NCI-H82 treated with DMSO at 0.1 percent for 48 hours (cell line): ENCODE data around the gene ATP1A1.

Experiments used
- DNase-seq: peaks from one replicate; lab custom pipeline; 2025; ENCODE audit not compliant: unreplicated experiment; lab: John Stamatoyannopoulos, UW

ATP1A1 gene

GRCh38 chr1:116343019-116343418 is 30.0 kb upstream of the ATP1A1 start:
- no peak for DNase-seq

- peak; percentile 40 for DNase-seq
Measured at GRCh38 chr1:116345011-116345410, 28.0 kb upstream of the ATP1A1 start.

- peak; percentile 13 for DNase-seq
Measured at GRCh38 chr1:116345843-116346242, 27.2 kb upstream of the ATP1A1 start.

- no peak for DNase-seq
Measured at GRCh38 chr1:116346943-116347673, 25.9 kb upstream of the ATP1A1 start.

- peak; percentile 96 for DNase-seq
Measured at GRCh38 chr1:116347696-116348095, 25.3 kb upstream of the ATP1A1 start.

GRCh38 chr1:116350097-116350645 is 22.9 kb upstream of the ATP1A1 start:
- DNase-seq: no peak

GRCh38 chr1:116351914-116352313 is 21.1 kb upstream of the ATP1A1 start:
- no peak for DNase-seq

- DNase-seq: no peak
Measured at GRCh38 chr1:116352349-116352813, 20.7 kb upstream of the ATP1A1 start.

- no peak for DNase-seq
Measured at GRCh38 chr1:116353155-116353554, 19.9 kb upstream of the ATP1A1 start.

GRCh38 chr1:116356067-116356466 is 17.0 kb upstream of the ATP1A1 start:
- no peak for DNase-seq

GRCh38 chr1:116356673-116357072 is 16.4 kb upstream of the ATP1A1 start:
- no peak for DNase-seq

GRCh38 chr1:116357487-116357886 is 15.6 kb upstream of the ATP1A1 start:
- DNase-seq: no peak

- DNase-seq: no peak
Measured at GRCh38 chr1:116359060-116359830, 13.8 kb upstream of the ATP1A1 start.

- no peak for DNase-seq
Measured at GRCh38 chr1:116359871-116360270, 13.2 kb upstream of the ATP1A1 start.

GRCh38 chr1:116360429-116361173 is 12.4 kb upstream of the ATP1A1 start:
- no peak for DNase-seq

GRCh38 chr1:116361648-116362047 is 11.4 kb upstream of the ATP1A1 start:
- no peak for DNase-seq

GRCh38 chr1:116362050-116362449 is 11.0 kb upstream of the ATP1A1 start:
- no peak for DNase-seq

GRCh38 chr1:116365353-116365780 is 7.7 kb upstream of the ATP1A1 start:
- no peak for DNase-seq

GRCh38 chr1:116365857-116366256 is 7.2 kb upstream of the ATP1A1 start:
- no peak for DNase-seq

- DNase-seq: no peak
Measured at GRCh38 chr1:116367256-116367945, 5.6 kb upstream of the ATP1A1 start.

- no peak for DNase-seq
Measured at GRCh38 chr1:116368241-116368640, 4.8 kb upstream of the ATP1A1 start.
